HepG2 (cell line): ENCODE data around the gene NDEL1. TPM values are rescaled to one million over a fixed set of nuclear protein-coding genes. Genes with fewer than 3 reads are reported as not detected.
A peak's percentile ranks its signal among the peaks of the same experiment; 100 is the strongest.

Experiments
- ATF7-NPFF ChIP-seq: sonication (generic); formaldehyde crosslinking; IDR thresholded peaks from 2 replicates; pipeline ENCODE4 v1.8.1; 2023; ENCODE audit warnings: mild to moderate bottlenecking, low read depth, missing genetic modification reagents, moderate library complexity
- ELF1 ChIP-seq: sonication (generic); formaldehyde crosslinking; IDR thresholded peaks from 2 replicates; pipeline ENCODE4 v1.4.0; 2020; ENCODE audit warnings: missing genetic modification reagents
- ETV5 ChIP-seq: IDR thresholded peaks from 2 replicates; pipeline ENCODE4 v1.6.1; 2018; ENCODE audit warnings: missing biosample characterization, missing genetic modification reagents, inconsistent platforms, borderline replicate concordance
- GATAD1 ChIP-seq: IDR thresholded peaks from 2 replicates; pipeline ENCODE4 v1.6.1; 2016; ENCODE audit warnings: missing genetic modification reagents, missing compliant biosample characterization
- MAFF ChIP-seq: IDR thresholded peaks from 2 replicates; pipeline ENCODE4 v1.6.1; 2011; ENCODE audit warnings: low read depth, low read length, improper control_type of control experiment
- MIER3 ChIP-seq: IDR thresholded peaks from 2 replicates; pipeline ENCODE4 v1.6.1; 2016; ENCODE audit warnings: missing compliant biosample characterization, borderline replicate concordance
- MXI1 ChIP-seq: IDR thresholded peaks from 3 replicates; pipeline ENCODE4 v1.6.1; 2012; ENCODE audit warnings: low read depth, low read length, inconsistent platforms, borderline replicate concordance
- NFE2 ChIP-seq: sonication (generic); formaldehyde crosslinking; IDR thresholded peaks from 2 replicates; pipeline ENCODE4 v1.4.0; 2020; ENCODE audit warnings: missing genetic modification reagents
- NPAS2 ChIP-seq: sonication (generic); formaldehyde crosslinking; IDR thresholded peaks from 2 replicates; pipeline ENCODE4 v1.8.0; 2022; ENCODE audit warnings: mild to moderate bottlenecking, missing genetic modification reagents, borderline replicate concordance
- SRSF1 ChIP-seq: fragments of 200-400 bp; formaldehyde crosslinking; optimal IDR thresholded peaks from 2 replicates; pipeline ENCODE3; 2017; ENCODE audit warnings: mild to moderate bottlenecking, low read depth, low read length, moderate library complexity
- ZNF547 ChIP-seq: sonication (generic); formaldehyde crosslinking; IDR thresholded peaks from 2 replicates; pipeline ENCODE4 v1.5.1; 2020; ENCODE audit warnings: mild to moderate bottlenecking, missing genetic modification reagents
- ZNF598 ChIP-seq: sonication (generic); formaldehyde crosslinking; IDR thresholded peaks from 2 replicates; pipeline ENCODE4 v1.5.1; 2020; ENCODE audit warnings: mild to moderate bottlenecking, missing genetic modification reagents, borderline replicate concordance
- polyA plus RNA-seq, 8 experiments: library from polyadenylated mRNA; depleted of rRNA in 3 of 8; stranded (reverse) in 7 of 8; unstranded in 1 of 8; fragments of >200 nt; fragmentation: Illumina TruSeq in 4 of 8; extraction: Trizol in 4 of 8; gene quantifications; 2 replicates each; pipeline versions ENCODE4 v1.2.1 to v1.2.3, GENCODE V29; 2011 to 2016; ENCODE audit warnings: low read depth in 4 of 8, missing spikeins in 1 of 8, mixed read lengths in 1 of 8; ENCODE audit not compliant: insufficient read depth in 1 of 8
- total RNA-seq, 5 experiments: library from RNA; depleted of rRNA; stranded (reverse); fragments of >200 nt; fragmentation: Illumina TruSeq; extraction: Trizol; gene quantifications; 2 replicates each; pipeline ENCODE4 v1.2.3, GENCODE V29; 2016; ENCODE audit warnings: low read depth in 1 of 5
- TF ChIP-seq, protein P1 (sequence below): sonication (generic); formaldehyde crosslinking; IDR thresholded peaks from 2 replicates; pipeline ENCODE4 v1.5.0; 2020; ENCODE audit warnings: mild to moderate bottlenecking, missing genetic modification reagents, borderline replicate concordance
- TF ChIP-seq, protein P2 (sequence below): sonication (generic); formaldehyde crosslinking; IDR thresholded peaks from 2 replicates; pipeline ENCODE4 v1.8.0; 2022; ENCODE audit warnings: missing genetic modification reagents, mild to moderate bottlenecking, inconsistent platforms, borderline replicate concordance
- TF ChIP-seq, protein P3 (sequence below): sonication (generic); formaldehyde crosslinking; IDR thresholded peaks from 2 replicates; pipeline ENCODE4 v1.8.0; 2022; ENCODE audit warnings: mild to moderate bottlenecking, missing genetic modification reagents, moderate library complexity
- TF ChIP-seq, protein P4 (sequence below): sonication (generic); formaldehyde crosslinking; conservative IDR thresholded peaks from 2 replicates; pipeline ENCODE4 v1.8.0; 2022; ENCODE audit warnings: missing genetic modification reagents
- TF ChIP-seq, protein P5 (sequence below): sonication (generic); formaldehyde crosslinking; IDR thresholded peaks from 2 replicates; pipeline ENCODE4 v1.4.0; 2020; ENCODE audit warnings: mild to moderate bottlenecking, low read depth, missing genetic modification reagents
- TF ChIP-seq, protein P6 (sequence below): sonication (generic); IDR thresholded peaks from 2 replicates; pipeline ENCODE4 v1.6.1; 2016; ENCODE audit warnings: low read depth, borderline replicate concordance

Gene NDEL1
- total and polyA plus RNA-seq, 2 of the 13 experiments (the other 11 are each of a cell fraction or from before 2014, with no cell fraction given), result 59.8 to 153 TPM

DNA sequence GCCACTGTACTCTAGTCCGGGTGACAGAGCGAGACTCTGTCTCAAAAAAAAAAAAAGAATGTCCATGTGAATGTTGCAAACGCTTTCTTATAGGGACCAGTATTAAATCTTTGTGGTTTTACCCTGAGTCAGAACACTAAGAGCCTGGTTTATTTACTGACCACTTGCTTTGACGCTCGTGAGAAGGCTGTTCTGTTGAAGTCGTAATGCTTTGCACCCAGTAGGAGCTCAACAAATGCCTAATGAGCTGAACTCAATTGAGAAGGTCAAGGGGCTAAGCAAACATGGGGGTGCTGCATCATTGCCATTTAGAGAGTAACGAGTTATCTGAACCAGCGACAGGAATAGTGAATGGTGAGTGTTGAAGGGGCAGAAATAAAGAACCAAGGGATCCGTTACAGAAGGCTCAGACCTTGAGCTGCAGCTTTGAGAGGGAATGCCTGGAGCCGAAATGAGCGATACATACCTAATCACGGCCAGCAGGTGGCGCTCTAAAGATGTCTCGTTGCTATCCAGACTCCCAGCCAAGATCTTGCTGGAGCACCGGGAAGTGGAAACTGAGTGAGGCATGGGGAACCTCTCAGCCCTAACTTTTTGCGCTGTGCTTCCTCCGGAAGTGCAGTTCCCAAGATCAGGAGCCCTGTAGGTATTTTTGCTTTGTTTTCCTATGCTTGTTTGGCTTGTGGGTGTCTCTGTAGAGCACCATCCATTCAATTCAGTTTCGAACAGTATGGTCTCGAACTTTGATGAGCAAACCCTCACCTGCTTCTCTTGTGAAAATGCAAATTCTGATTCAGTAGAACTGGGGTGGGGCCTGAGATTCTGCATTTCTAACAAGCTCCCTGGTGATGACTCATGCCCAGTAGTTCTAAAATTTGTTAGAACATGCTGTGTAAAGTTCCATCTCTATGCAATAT lies 25.5 kb upstream of the NDEL1 start (continued):
- TF ChIP-seq, protein P1, sequence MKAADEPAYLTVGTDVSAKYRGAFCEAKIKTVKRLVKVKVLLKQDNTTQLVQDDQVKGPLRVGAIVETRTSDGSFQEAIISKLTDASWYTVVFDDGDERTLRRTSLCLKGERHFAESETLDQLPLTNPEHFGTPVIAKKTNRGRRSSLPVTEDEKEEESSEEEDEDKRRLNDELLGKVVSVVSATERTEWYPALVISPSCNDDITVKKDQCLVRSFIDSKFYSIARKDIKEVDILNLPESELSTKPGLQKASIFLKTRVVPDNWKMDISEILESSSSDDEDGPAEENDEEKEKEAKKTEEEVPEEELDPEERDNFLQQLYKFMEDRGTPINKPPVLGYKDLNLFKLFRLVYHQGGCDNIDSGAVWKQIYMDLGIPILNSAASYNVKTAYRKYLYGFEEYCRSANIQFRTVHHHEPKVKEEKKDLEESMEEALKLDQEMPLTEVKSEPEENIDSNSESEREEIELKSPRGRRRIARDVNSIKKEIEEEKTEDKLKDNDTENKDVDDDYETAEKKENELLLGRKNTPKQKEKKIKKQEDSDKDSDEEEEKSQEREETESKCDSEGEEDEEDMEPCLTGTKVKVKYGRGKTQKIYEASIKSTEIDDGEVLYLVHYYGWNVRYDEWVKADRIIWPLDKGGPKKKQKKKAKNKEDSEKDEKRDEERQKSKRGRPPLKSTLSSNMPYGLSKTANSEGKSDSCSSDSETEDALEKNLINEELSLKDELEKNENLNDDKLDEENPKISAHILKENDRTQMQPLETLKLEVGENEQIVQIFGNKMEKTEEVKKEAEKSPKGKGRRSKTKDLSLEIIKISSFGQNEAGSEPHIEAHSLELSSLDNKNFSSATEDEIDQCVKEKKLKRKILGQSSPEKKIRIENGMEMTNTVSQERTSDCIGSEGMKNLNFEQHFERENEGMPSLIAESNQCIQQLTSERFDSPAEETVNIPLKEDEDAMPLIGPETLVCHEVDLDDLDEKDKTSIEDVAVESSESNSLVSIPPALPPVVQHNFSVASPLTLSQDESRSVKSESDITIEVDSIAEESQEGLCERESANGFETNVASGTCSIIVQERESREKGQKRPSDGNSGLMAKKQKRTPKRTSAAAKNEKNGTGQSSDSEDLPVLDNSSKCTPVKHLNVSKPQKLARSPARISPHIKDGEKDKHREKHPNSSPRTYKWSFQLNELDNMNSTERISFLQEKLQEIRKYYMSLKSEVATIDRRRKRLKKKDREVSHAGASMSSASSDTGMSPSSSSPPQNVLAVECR, result peak; percentile 37; the same call in 1 of the 2 replicates
- no peak for TF ChIP-seq NPAS2 (CRISPR knock-in tag)
- no peak for TF ChIP-seq NFE2 (CRISPR knock-in tag)
- no peak for TF ChIP-seq SRSF1
- TF ChIP-seq, protein P2, sequence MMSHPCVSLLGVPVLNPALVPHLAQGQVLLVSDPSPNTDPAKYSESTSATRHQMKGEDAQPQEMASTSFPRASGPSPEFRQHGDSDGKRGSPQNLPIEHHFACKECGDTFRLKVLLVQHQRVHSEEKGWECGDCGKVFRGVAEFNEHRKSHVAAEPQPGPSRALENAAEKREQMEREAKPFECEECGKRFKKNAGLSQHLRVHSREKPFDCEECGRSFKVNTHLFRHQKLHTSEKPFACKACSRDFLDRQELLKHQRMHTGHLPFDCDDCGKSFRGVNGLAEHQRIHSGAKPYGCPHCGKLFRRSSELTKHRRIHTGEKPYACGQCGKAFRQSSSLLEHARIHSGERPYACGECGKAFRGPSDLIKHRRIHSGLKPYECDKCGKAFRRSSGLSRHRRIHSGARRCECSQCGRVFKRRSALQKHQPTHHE (CRISPR knock-in tag), result no peak
- TF ChIP-seq, protein P3, sequence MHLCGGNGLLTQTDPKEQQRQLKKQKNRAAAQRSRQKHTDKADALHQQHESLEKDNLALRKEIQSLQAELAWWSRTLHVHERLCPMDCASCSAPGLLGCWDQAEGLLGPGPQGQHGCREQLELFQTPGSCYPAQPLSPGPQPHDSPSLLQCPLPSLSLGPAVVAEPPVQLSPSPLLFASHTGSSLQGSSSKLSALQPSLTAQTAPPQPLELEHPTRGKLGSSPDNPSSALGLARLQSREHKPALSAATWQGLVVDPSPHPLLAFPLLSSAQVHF, result no peak
- TF ChIP-seq ATF7-NPFF (CRISPR knock-in tag), result no peak
- peak; percentile 58; the same call in 1 of the 2 replicates for TF ChIP-seq ETV5 (CRISPR knock-in tag)
- no peak for TF ChIP-seq MXI1
- TF ChIP-seq GATAD1 (CRISPR knock-in tag), result peak; percentile 60
- TF ChIP-seq, protein P4, sequence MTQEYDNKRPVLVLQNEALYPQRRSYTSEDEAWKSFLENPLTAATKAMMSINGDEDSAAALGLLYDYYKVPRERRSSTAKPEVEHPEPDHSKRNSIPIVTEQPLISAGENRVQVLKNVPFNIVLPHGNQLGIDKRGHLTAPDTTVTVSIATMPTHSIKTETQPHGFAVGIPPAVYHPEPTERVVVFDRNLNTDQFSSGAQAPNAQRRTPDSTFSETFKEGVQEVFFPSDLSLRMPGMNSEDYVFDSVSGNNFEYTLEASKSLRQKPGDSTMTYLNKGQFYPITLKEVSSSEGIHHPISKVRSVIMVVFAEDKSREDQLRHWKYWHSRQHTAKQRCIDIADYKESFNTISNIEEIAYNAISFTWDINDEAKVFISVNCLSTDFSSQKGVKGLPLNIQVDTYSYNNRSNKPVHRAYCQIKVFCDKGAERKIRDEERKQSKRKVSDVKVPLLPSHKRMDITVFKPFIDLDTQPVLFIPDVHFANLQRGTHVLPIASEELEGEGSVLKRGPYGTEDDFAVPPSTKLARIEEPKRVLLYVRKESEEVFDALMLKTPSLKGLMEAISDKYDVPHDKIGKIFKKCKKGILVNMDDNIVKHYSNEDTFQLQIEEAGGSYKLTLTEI (CRISPR knock-in tag), result no peak
- peak; percentile 47 for TF ChIP-seq ELF1
- 0 out of 2 replicates have a peak, but pooled peaks have one; percentile 59 for TF ChIP-seq ZNF598
- TF ChIP-seq ZNF547 (CRISPR knock-in tag), result 0 out of 2 replicates have a peak, but pooled peaks have one; percentile 29
- TF ChIP-seq, protein P5, sequence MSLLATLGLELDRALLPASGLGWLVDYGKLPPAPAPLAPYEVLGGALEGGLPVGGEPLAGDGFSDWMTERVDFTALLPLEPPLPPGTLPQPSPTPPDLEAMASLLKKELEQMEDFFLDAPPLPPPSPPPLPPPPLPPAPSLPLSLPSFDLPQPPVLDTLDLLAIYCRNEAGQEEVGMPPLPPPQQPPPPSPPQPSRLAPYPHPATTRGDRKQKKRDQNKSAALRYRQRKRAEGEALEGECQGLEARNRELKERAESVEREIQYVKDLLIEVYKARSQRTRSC, result no peak
- TF ChIP-seq, protein P6, sequence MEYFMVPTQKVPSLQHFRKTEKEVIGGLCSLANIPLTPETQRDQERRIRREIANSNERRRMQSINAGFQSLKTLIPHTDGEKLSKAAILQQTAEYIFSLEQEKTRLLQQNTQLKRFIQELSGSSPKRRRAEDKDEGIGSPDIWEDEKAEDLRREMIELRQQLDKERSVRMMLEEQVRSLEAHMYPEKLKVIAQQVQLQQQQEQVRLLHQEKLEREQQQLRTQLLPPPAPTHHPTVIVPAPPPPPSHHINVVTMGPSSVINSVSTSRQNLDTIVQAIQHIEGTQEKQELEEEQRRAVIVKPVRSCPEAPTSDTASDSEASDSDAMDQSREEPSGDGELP, result no peak
- TF ChIP-seq MAFF, result no peak
- TF ChIP-seq MIER3 (CRISPR knock-in tag), result peak; percentile 30; the same call in 1 of the 2 replicates
